Measurements from ENCODE around the gene CAMKK1. TPM values are rescaled to one million over a fixed set of nuclear protein-coding genes. Genes with fewer than 3 reads are reported as not detected.

The CAMKK1 gene
- total RNA-seq, 4 donors from 2014 or later = 3.3 to 9.5 (median 3.8) TPM

DNA sequence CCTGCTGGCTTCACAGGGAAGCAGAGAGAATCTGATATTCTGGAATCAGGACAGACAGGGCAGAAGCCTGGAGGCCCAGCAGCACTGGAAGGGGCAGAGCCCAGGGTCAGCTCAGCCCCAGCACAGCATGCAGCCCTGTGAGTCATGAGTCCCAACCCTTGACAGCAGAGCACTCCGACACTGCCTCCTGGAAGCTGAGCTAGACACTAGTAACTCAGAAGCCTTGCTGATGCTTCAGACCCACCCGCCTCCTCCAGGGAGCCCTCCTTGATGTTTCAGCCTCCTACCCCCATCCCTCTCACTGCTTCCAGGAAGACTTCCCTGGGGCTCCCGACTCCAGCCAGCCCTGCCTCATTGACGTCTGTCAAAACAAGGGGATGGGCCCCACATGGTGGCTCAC is 6.9 kb downstream of the CAMKK1 start:
- peak overlapping the region in 1 of 4 donors; percentile 52 for H3K27ac ChIP-seq
- intact Hi-C loops (cut with DNase I) = no loop called here
- H3K27me3 ChIP-seq = no peaks in the 10 kb centered on the region
- 58 to 100% methylated on average over 1 to 3 of the region's 4 CpGs for WGBS, 2 donors
- peaks cover 35 to 58% (median 52%) of the 10 kb centered on the region in 3 donors for H3K4me1 ChIP-seq
- DNase-seq = no peak
- no peak overlapping the region for H3K4me3 ChIP-seq
- TF ChIP-seq CTCF (IDR thresholded peaks at IDR 0.05) (no peak), POLR2A (IDR thresholded peaks at IDR 0.05) (no peak)
- H3K36me3 ChIP-seq = peaks cover 0 to 45% (median 0%) of the 10 kb centered on the region in 3 donors
- H3K9me3 ChIP-seq = no peaks in the 10 kb centered on the region

- Histone ChIP-seq H3K9me3 (no peaks in the 10 kb centered on the region), H3K36me3 (peaks cover 0 to 45% (median 0%) of the 10 kb centered on the region in 3 donors), H3K27ac (peak overlapping the region in 1 of 4 donors; percentile 14), H3K4me3 (no peak overlapping the region), H3K27me3 (no peaks in the 10 kb centered on the region), H3K4me1 (peaks cover 28 to 51% (median 45%) of the 10 kb centered on the region in 3 donors)
- intact Hi-C loops (cut with DNase I) = no loop called here
- no peak for DNase-seq
- TF ChIP-seq CTCF (IDR thresholded peaks at IDR 0.05) (no peak), POLR2A (IDR thresholded peaks at IDR 0.05) (no peak)
- WGBS, 2 donors = 65% methylated on average over 7 of the region's 14 CpGs; no CpG with 5 or more reads in 1 of the 2 donors
Observed at GRCh38 chr17:3885271-3885670, 7.6 kb downstream of the CAMKK1 start.

- intact Hi-C loops (cut with DNase I) = no loop called here
- Histone ChIP-seq H3K9me3 (no peaks in the 10 kb centered on the region), H3K27ac (no peak overlapping the region), H3K36me3 (peaks cover 0 to 55% (median 0%) of the 10 kb centered on the region in 3 donors), H3K27me3 (no peaks in the 10 kb centered on the region), H3K4me3 (no peak overlapping the region), H3K4me1 (peaks cover 17 to 51% (median 34%) of the 10 kb centered on the region in 3 donors)
- no peak for TF ChIP-seq CTCF (IDR thresholded peaks at IDR 0.05)
- no peak for TF ChIP-seq POLR2A (IDR thresholded peaks at IDR 0.05)
- WGBS, 2 donors = 87 to 94% methylated on average over 3 to 6 of the region's 12 CpGs
- DNase-seq = no peak
Observed at GRCh38 chr17:3884188-3884587, 8.7 kb downstream of the CAMKK1 start.

DNA sequence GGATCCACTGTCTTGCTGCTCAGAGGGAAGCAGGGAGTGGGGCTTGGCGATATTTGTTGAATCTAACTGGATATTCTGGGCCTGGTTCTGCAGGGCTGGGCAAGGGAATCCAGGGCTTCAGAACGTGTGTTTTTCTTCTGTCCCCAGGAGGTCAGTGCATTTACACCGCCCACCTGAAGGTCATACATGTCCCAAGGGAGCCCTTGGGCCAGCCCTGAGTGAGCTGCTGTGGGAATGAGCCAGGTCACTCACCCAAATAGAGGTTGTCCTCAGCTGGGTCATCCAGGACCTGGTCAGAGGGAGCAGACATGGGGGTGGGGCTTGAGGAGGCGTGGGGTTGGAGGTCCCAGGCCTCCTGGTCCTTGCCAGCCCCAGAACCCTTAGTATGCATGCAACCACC is 10.6 kb downstream of the CAMKK1 start:
- peaks cover 3 to 36% (median 15%) of the 10 kb centered on the region in 3 donors for H3K4me1 ChIP-seq
- peaks cover 0 to 59% (median 0%) of the 10 kb centered on the region in 3 donors for H3K36me3 ChIP-seq
- intact Hi-C loops (cut with DNase I) = no loop called here
- no peak for DNase-seq
- 73 to 80% methylated on average over 3 of the region's 4 CpGs for WGBS, 2 donors
- H3K27me3 ChIP-seq = no peaks in the 10 kb centered on the region
- no peaks in the 10 kb centered on the region for H3K9me3 ChIP-seq
- H3K4me3 ChIP-seq = no peak overlapping the region
- no peak overlapping the region for H3K27ac ChIP-seq
- TF ChIP-seq CTCF (IDR thresholded peaks at IDR 0.05) (no peak), POLR2A (IDR thresholded peaks at IDR 0.05) (no peak)

DNA sequence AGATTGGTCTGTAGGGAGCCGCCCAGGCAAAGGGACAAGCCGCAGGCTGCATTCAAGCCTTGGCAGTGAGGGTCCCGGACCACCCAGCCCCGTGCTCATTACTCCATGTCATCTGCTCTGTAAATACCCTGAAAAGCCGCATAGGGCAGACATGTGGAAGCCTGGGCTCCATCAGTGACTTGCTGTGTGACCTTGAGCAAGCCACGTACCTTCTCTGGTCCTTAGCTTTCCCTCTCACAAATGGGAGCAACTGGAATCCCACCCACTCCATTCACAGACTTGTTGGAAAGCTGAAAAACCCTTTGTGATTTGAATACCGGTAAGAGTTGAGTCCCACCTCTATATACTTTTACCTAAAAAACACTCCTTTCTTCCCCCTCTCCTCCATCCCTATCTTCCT is 11.9 kb downstream of the CAMKK1 start:
- 85 to 92% methylated on average over 7 of the region's 7 CpGs for WGBS, 2 donors
- peaks cover 4 to 72% (median 4%) of the 10 kb centered on the region in 3 donors for H3K36me3 ChIP-seq
- no peak overlapping the region for H3K27ac ChIP-seq
- H3K4me3 ChIP-seq = no peak overlapping the region
- TF ChIP-seq CTCF (IDR thresholded peaks at IDR 0.05) (no peak), POLR2A (IDR thresholded peaks at IDR 0.05) (no peak)
- H3K4me1 ChIP-seq = peaks cover 0 to 23% (median 3%) of the 10 kb centered on the region in 3 donors
- no peak for DNase-seq
- intact Hi-C loops (cut with DNase I) = no loop called here
- H3K27me3 ChIP-seq = no peaks in the 10 kb centered on the region
- no peaks in the 10 kb centered on the region for H3K9me3 ChIP-seq

Measured in esophagus squamous epithelium (tissue), 5 donors.